ENCODE measurements around the gene SLC24A3.

SLC24A3 gene

GRCh38 chr20:19368351-19368750 is 155.9 kb downstream of the SLC24A3 start:
- Histone ChIP-seq H3K18ac (ENCODE audit: low read length) (no peak overlapping the region), H3K27me3 (ENCODE audit: insufficient read depth, low read length, poor library complexity) (no peaks in the 10 kb centered on the region), H2BK120ac (ENCODE audit: low read depth, low read length) (no peak overlapping the region), H3K4me2 (ENCODE audit: low read length) (no peak overlapping the region), H3K36me3 (ENCODE audit: control insufficient read depth, insufficient read depth, low read length) (no peaks in the 10 kb centered on the region), H2BK5ac (ENCODE audit: low read length) (no peak overlapping the region), H4K5ac (ENCODE audit: low read length) (no peak overlapping the region), H3K4ac (ENCODE audit: low read depth, low read length) (no peak overlapping the region), H3K23ac (ENCODE audit: low read length) (no peak overlapping the region), H2AK5ac (ENCODE audit: low read length) (no peak overlapping the region), H3K79me1 (ENCODE audit: low read length) (no peaks in the 10 kb centered on the region), H2BK15ac (replicated peaks; ENCODE audit: low read depth) (no peak overlapping the region), H3K9ac (ENCODE audit: low read length) (no peak overlapping the region), H3K56ac (ENCODE audit: low read length) (no peak overlapping the region), H3K79me2 (ENCODE audit: control insufficient read depth, insufficient read depth, low read length) (no peaks in the 10 kb centered on the region), H3K4me1 (ENCODE audit: control insufficient read depth, low read depth, low read length) (no peaks in the 10 kb centered on the region), H4K8ac (ENCODE audit: low read depth, low read length) (no peak overlapping the region), H3K27ac (ENCODE audit: low read depth, low read length) (no peak overlapping the region), H3K4me3 (ENCODE audit: low read length) (no peak overlapping the region)
- WGBS (ENCODE audit: extremely low coverage, insufficient coverage, low lambda C conversion rate): no CpG with 5 or more reads among the region's 3 CpGs
- DNase-seq: no peak

GRCh38 chr20:19370076-19371075 is 157.9 kb downstream of the SLC24A3 start:
- Histone ChIP-seq H3K56ac (ENCODE audit: low read length) (no peak overlapping the region), H3K36me3 (ENCODE audit: control insufficient read depth, insufficient read depth, low read length) (no peaks in the 10 kb centered on the region), H2BK15ac (replicated peaks; ENCODE audit: low read depth) (no peak overlapping the region), H3K79me2 (ENCODE audit: control insufficient read depth, insufficient read depth, low read length) (no peaks in the 10 kb centered on the region), H2BK5ac (ENCODE audit: low read length) (no peak overlapping the region), H3K4me2 (ENCODE audit: low read length) (no peak overlapping the region), H3K18ac (ENCODE audit: low read length) (no peak overlapping the region), H3K4me1 (ENCODE audit: control insufficient read depth, low read depth, low read length) (no peaks in the 10 kb centered on the region), H2BK120ac (ENCODE audit: low read depth, low read length) (no peak overlapping the region), H2AK5ac (ENCODE audit: low read length) (no peak overlapping the region), H3K23ac (ENCODE audit: low read length) (no peak overlapping the region), H3K27me3 (ENCODE audit: insufficient read depth, low read length, poor library complexity) (no peaks in the 10 kb centered on the region), H4K8ac (ENCODE audit: low read depth, low read length) (no peak overlapping the region), H3K27ac (ENCODE audit: low read depth, low read length) (no peak overlapping the region), H4K5ac (ENCODE audit: low read length) (no peak overlapping the region), H3K4me3 (ENCODE audit: low read length) (no peak overlapping the region), H3K4ac (ENCODE audit: low read depth, low read length) (no peak overlapping the region), H3K9ac (ENCODE audit: low read length) (no peak overlapping the region), H3K79me1 (ENCODE audit: low read length) (no peaks in the 10 kb centered on the region)
- no peak for DNase-seq
- no CpG with 5 or more reads among the region's 6 CpGs for WGBS (ENCODE audit: extremely low coverage, insufficient coverage, low lambda C conversion rate)

GRCh38 chr20:19371112-19371511 is 158.7 kb downstream of the SLC24A3 start:
- H3K4me1 ChIP-seq (ENCODE audit: control insufficient read depth, low read depth, low read length): no peaks in the 10 kb centered on the region
- H4K8ac ChIP-seq (ENCODE audit: low read depth, low read length): no peak overlapping the region
- no peak overlapping the region for H3K27ac ChIP-seq (ENCODE audit: low read depth, low read length)
- H2BK15ac ChIP-seq (replicated peaks; ENCODE audit: low read depth): no peak overlapping the region
- no peak overlapping the region for H3K4me3 ChIP-seq (ENCODE audit: low read length)
- H3K4ac ChIP-seq (ENCODE audit: low read depth, low read length): no peak overlapping the region
- no peak overlapping the region for H3K56ac ChIP-seq (ENCODE audit: low read length)
- H3K79me1 ChIP-seq (ENCODE audit: low read length): no peaks in the 10 kb centered on the region
- no peak overlapping the region for H2AK5ac ChIP-seq (ENCODE audit: low read length)
- DNase-seq: no peak
- no CpG with 5 or more reads among the region's 1 CpG for WGBS (ENCODE audit: extremely low coverage, insufficient coverage, low lambda C conversion rate)
- H3K9ac ChIP-seq (ENCODE audit: low read length): no peak overlapping the region
- H4K5ac ChIP-seq (ENCODE audit: low read length): no peak overlapping the region
- H3K27me3 ChIP-seq (ENCODE audit: insufficient read depth, low read length, poor library complexity): no peaks in the 10 kb centered on the region
- H3K36me3 ChIP-seq (ENCODE audit: control insufficient read depth, insufficient read depth, low read length): no peaks in the 10 kb centered on the region
- H2BK120ac ChIP-seq (ENCODE audit: low read depth, low read length): no peak overlapping the region
- no peak overlapping the region for H2BK5ac ChIP-seq (ENCODE audit: low read length)
- no peak overlapping the region for H3K23ac ChIP-seq (ENCODE audit: low read length)
- no peaks in the 10 kb centered on the region for H3K79me2 ChIP-seq (ENCODE audit: control insufficient read depth, insufficient read depth, low read length)
- H3K4me2 ChIP-seq (ENCODE audit: low read length): no peak overlapping the region
- H3K18ac ChIP-seq (ENCODE audit: low read length): no peak overlapping the region

GRCh38 chr20:19374216-19374615 is 161.8 kb downstream of the SLC24A3 start:
- no peak overlapping the region for H4K8ac ChIP-seq (ENCODE audit: low read depth, low read length)
- H3K9ac ChIP-seq (ENCODE audit: low read length): no peak overlapping the region
- H3K4me1 ChIP-seq (ENCODE audit: control insufficient read depth, low read depth, low read length): no peaks in the 10 kb centered on the region
- no peak for DNase-seq
- H3K27ac ChIP-seq (ENCODE audit: low read depth, low read length): no peak overlapping the region
- H3K4me2 ChIP-seq (ENCODE audit: low read length): no peak overlapping the region
- H3K56ac ChIP-seq (ENCODE audit: low read length): no peak overlapping the region
- no peak overlapping the region for H3K18ac ChIP-seq (ENCODE audit: low read length)
- no peaks in the 10 kb centered on the region for H3K79me2 ChIP-seq (ENCODE audit: control insufficient read depth, insufficient read depth, low read length)
- H2BK15ac ChIP-seq (replicated peaks; ENCODE audit: low read depth): no peak overlapping the region
- no peaks in the 10 kb centered on the region for H3K27me3 ChIP-seq (ENCODE audit: insufficient read depth, low read length, poor library complexity)
- H2BK5ac ChIP-seq (ENCODE audit: low read length): no peak overlapping the region
- no peak overlapping the region for H3K4me3 ChIP-seq (ENCODE audit: low read length)
- no peak overlapping the region for H2BK120ac ChIP-seq (ENCODE audit: low read depth, low read length)
- H3K79me1 ChIP-seq (ENCODE audit: low read length): no peaks in the 10 kb centered on the region
- H3K4ac ChIP-seq (ENCODE audit: low read depth, low read length): no peak overlapping the region
- H3K36me3 ChIP-seq (ENCODE audit: control insufficient read depth, insufficient read depth, low read length): no peaks in the 10 kb centered on the region
- H3K23ac ChIP-seq (ENCODE audit: low read length): no peak overlapping the region
- H4K5ac ChIP-seq (ENCODE audit: low read length): no peak overlapping the region
- no CpG with 5 or more reads among the region's 3 CpGs for WGBS (ENCODE audit: extremely low coverage, insufficient coverage, low lambda C conversion rate)
- H2AK5ac ChIP-seq (ENCODE audit: low read length): no peak overlapping the region

GRCh38 chr20:19375395-19375794 is 163.0 kb downstream of the SLC24A3 start:
- Histone ChIP-seq H3K79me2 (ENCODE audit: control insufficient read depth, insufficient read depth, low read length) (no peaks in the 10 kb centered on the region), H3K4me3 (ENCODE audit: low read length) (no peak overlapping the region), H3K9ac (ENCODE audit: low read length) (no peak overlapping the region), H3K36me3 (ENCODE audit: control insufficient read depth, insufficient read depth, low read length) (no peaks in the 10 kb centered on the region), H3K18ac (ENCODE audit: low read length) (no peak overlapping the region), H4K8ac (ENCODE audit: low read depth, low read length) (no peak overlapping the region), H3K56ac (ENCODE audit: low read length) (no peak overlapping the region), H3K4ac (ENCODE audit: low read depth, low read length) (no peak overlapping the region), H3K27me3 (ENCODE audit: insufficient read depth, low read length, poor library complexity) (no peaks in the 10 kb centered on the region), H4K5ac (ENCODE audit: low read length) (no peak overlapping the region), H3K4me2 (ENCODE audit: low read length) (no peak overlapping the region), H2BK120ac (ENCODE audit: low read depth, low read length) (no peak overlapping the region), H3K4me1 (ENCODE audit: control insufficient read depth, low read depth, low read length) (no peaks in the 10 kb centered on the region), H3K23ac (ENCODE audit: low read length) (no peak overlapping the region), H2BK15ac (replicated peaks; ENCODE audit: low read depth) (no peak overlapping the region), H3K27ac (ENCODE audit: low read depth, low read length) (no peak overlapping the region), H2AK5ac (ENCODE audit: low read length) (no peak overlapping the region), H2BK5ac (ENCODE audit: low read length) (no peak overlapping the region), H3K79me1 (ENCODE audit: low read length) (no peaks in the 10 kb centered on the region)
- DNase-seq: no peak
- no CpG with 5 or more reads among the region's 6 CpGs for WGBS (ENCODE audit: extremely low coverage, insufficient coverage, low lambda C conversion rate)

All from mesendoderm (in vitro differentiated cells).